DND-41 (cell line): ENCODE measurements around the gene CHRNB4.

Experiments
- ATAC-seq: fragments of 200-7000 bp; cut with Tn5 transposase; 3 replicates; pipeline ENCODE4 v1.9.1; 2021; ENCODE audit warnings: low read depth; ENCODE audit not compliant: insufficient read depth
- DNase-seq: peaks from one replicate; pipeline ENCODE4 v3.0.0-alpha.2; 2020
- H2AFZ ChIP-seq: 2 replicates; pipeline ENCODE4 v1.6.0; 2012; ENCODE audit warnings: low read depth, low read length
- H3K27ac ChIP-seq: 2 replicates; pipeline ENCODE4 v1.5.1; 2012; ENCODE audit warnings: low read length, inconsistent platforms
- H3K27me3 ChIP-seq: fragments of 200-600 bp; sonication (generic); 2 replicates; pipeline ENCODE4 v1.6.0; 2012; ENCODE audit warnings: low read length, mild to moderate bottlenecking, inconsistent platforms; ENCODE audit not compliant: insufficient read depth, poor library complexity
- H3K36me3 ChIP-seq: 2 replicates; pipeline ENCODE4 v1.5.1; 2012; ENCODE audit warnings: low read length, inconsistent platforms; ENCODE audit not compliant: insufficient read depth
- H3K4me1 ChIP-seq: 2 replicates; pipeline ENCODE4 v1.5.1; 2012; ENCODE audit warnings: mild to moderate bottlenecking, low read length; ENCODE audit not compliant: insufficient read depth
- H3K4me2 ChIP-seq: 2 replicates; pipeline ENCODE4 v1.6.0; 2012; ENCODE audit warnings: mild to moderate bottlenecking, moderate library complexity, low read length, inconsistent platforms; ENCODE audit not compliant: insufficient read depth
- H3K4me3 ChIP-seq, 2 experiments: fragments of 200-600 bp in 1 of 2; shearing (Covaris generic) in 1 of 2; 2 replicates each; pipeline ENCODE4 v1.5.1; 2012 to 2016; ENCODE audit warnings: inconsistent platforms in 2 of 2, low read length in 2 of 2, mild to moderate bottlenecking in 2 of 2, low read depth in 1 of 2, moderate library complexity in 1 of 2
- H3K79me2 ChIP-seq: 2 replicates; pipeline ENCODE4 v1.6.0; 2012; ENCODE audit warnings: low read length, inconsistent platforms; ENCODE audit not compliant: insufficient read depth
- H3K9ac ChIP-seq: 2 replicates; pipeline ENCODE4 v1.6.0; 2012; ENCODE audit warnings: low read depth, mild to moderate bottlenecking, inconsistent platforms, low read length, moderate library complexity
- H3K9me3 ChIP-seq: 2 replicates; pipeline ENCODE4 v1.5.1; 2012; ENCODE audit warnings: low read length, moderate library complexity, mild to moderate bottlenecking, inconsistent platforms; ENCODE audit not compliant: insufficient read depth, severe bottlenecking
- H4K20me1 ChIP-seq: 2 replicates; pipeline ENCODE4 v1.6.0; 2012; ENCODE audit warnings: low read length; ENCODE audit not compliant: insufficient read depth
- EZH2 ChIP-seq: IDR thresholded peaks from 3 replicates; pipeline ENCODE4 v1.6.1; 2012; ENCODE audit warnings: borderline replicate concordance, low read depth, mild to moderate bottlenecking, moderate library complexity, low read length, inconsistent platforms; ENCODE audit not compliant: severe bottlenecking
- TF ChIP-seq, protein P1 (sequence below): IDR thresholded peaks from 2 replicates; pipeline ENCODE4 v1.5.1; 2012; ENCODE audit warnings: borderline replicate concordance, low read length, moderate library complexity, mild to moderate bottlenecking; ENCODE audit not compliant: poor library complexity, severe bottlenecking; ENCODE audit errors: extremely low read depth

The CHRNB4 gene

DNA sequence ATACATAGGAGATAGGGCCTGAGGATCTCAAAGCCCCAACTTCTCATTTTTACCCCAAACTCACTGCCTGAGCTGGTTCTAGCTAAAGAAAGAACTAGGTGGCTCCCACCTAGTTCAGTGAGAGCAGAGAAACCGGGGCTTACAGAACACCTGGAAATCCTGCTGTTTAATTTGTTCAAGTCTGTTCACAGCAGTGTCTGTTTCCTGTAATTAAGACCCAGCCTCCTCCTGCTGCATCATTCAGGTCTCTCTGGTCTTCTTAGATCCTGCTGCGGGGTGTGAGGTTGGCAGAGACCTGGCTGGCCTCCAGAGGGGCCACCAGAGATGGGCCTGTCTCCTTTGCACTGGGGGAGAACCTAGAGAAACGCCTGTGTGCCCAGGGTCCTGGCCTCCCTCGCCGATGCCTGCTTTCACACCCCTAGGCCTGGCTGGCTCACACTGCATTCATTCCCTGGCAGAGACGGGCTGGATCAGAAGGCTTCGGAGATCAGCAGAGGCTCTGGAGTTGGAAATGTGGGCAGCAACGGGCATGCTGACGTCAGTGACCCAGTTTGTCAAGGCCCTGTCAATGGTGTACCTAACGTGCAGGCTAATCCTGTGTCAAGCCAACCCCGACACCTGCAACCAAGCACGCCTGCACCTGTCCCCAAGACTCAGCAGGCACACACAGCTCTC lies 15.3 kb downstream of the CHRNB4 start:
- H3K4me2 ChIP-seq: no peak overlapping the region
- H4K20me1 ChIP-seq: no peaks in the 10 kb centered on the region
- H3K79me2 ChIP-seq: no peaks in the 10 kb centered on the region
- TF ChIP-seq, protein P1, sequence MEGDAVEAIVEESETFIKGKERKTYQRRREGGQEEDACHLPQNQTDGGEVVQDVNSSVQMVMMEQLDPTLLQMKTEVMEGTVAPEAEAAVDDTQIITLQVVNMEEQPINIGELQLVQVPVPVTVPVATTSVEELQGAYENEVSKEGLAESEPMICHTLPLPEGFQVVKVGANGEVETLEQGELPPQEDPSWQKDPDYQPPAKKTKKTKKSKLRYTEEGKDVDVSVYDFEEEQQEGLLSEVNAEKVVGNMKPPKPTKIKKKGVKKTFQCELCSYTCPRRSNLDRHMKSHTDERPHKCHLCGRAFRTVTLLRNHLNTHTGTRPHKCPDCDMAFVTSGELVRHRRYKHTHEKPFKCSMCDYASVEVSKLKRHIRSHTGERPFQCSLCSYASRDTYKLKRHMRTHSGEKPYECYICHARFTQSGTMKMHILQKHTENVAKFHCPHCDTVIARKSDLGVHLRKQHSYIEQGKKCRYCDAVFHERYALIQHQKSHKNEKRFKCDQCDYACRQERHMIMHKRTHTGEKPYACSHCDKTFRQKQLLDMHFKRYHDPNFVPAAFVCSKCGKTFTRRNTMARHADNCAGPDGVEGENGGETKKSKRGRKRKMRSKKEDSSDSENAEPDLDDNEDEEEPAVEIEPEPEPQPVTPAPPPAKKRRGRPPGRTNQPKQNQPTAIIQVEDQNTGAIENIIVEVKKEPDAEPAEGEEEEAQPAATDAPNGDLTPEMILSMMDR: no peak
- no peak for TF ChIP-seq EZH2
- H3K9me3 ChIP-seq: no peaks in the 10 kb centered on the region
- peak; percentile 27 for DNase-seq
- no peaks in the 10 kb centered on the region for H3K36me3 ChIP-seq
- no peak overlapping the region for H3K4me3 ChIP-seq
- H3K4me1 ChIP-seq: peaks cover 20% of the 10 kb centered on the region
- no peak overlapping the region for H3K27ac ChIP-seq
- no peak overlapping the region for H3K9ac ChIP-seq
- no peak overlapping the region for H2AFZ ChIP-seq
- H3K27me3 ChIP-seq: peaks cover 13% of the 10 kb centered on the region
- ATAC-seq: peak; percentile 29; the same call in 2 of the 3 replicates

DNA sequence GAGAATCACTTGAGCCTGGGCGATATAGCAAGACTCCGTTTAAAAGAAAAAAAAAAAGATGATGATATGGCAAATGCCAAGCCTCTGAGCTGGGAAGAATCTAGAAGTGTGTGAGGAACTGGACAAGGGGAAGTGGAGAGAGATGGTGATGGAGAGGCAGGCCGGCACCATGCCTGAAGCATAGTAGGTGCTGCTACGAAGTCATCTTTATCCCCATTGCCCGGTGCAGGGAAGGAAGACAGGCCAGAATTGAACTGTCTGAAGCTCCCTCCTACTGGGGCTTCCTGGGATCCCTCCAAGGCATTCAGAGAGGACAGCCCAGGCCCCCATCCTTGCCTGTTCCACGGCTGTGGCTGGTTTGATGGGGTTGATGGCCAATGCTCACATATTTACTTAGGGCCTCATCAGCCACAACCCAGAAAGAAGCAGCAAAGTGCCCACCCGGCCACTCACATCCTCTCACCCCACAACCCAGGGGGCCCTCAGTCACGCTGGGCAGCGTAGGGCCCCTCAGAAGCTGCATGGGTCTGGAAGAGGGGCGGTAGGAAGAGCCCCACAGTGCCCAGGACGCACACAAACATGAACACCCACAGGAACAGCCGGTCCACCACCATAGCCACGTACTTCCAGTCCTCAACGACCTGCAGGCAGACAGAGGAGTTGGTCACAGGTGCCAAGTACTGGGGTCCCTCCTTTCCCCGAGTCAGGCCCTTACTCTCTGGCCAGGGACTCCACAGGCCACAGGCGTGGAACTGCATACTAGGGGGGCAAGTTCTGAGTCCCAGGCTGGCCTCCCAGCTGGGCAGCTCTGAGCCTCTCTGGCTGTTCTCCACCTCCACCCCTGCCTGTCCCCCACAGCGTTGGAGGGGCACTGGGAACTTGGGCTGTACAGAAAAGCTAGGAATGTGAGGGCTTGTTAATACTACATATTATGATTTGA lies 16.1 kb downstream of the CHRNB4 start:
- no peak overlapping the region for H2AFZ ChIP-seq
- DNase-seq: no peak

DNA sequence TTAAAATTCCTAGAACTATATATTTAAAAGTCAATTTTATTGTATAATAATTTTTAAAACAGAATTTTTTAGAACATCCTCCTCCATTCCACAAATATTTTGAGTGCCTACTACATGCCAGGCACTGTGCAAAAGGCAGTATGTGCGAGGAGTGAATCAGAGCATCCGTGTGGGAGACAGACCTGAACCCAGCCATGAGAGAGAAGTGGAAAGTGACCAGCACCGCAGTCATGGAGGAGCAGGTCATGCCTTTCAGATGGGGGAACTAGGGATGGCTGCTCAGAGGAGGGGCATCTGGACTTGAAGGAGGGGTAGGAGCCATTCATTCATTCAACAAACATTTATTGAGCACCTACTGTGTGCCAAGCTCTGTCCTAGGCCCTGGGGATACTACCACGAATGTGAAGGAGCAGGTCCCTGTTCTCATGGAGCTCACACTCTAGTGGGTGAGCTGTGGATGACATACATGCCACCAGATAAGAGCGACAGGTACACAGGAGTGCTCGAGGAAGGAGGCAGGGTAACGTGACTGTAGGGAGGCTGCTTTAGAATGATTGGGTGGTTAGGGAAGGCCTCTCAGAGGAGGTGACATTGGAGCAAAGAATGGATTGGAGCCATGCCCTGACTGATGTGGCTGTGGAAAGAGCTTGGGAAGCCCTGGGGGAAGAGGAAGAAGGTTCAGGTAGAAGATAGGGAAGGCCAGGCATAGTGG lies 17.1 kb downstream of the CHRNB4 start:
- Histone ChIP-seq H3K27ac (no peak overlapping the region), H4K20me1 (no peaks in the 10 kb centered on the region), H2AFZ (no peak overlapping the region), H3K9me3 (no peaks in the 10 kb centered on the region), H3K79me2 (no peaks in the 10 kb centered on the region), H3K4me3 (no peak overlapping the region), H3K4me2 (no peak overlapping the region), H3K9ac (no peak overlapping the region), H3K27me3 (peaks cover 28% of the 10 kb centered on the region), H3K4me1 (peaks cover 29% of the 10 kb centered on the region), H3K36me3 (no peaks in the 10 kb centered on the region)
- ATAC-seq (no peak), DNase-seq (no peak)
- TF ChIP-seq, protein P1: no peak
- no peak for TF ChIP-seq EZH2

More for the DNA sequence above, 16.1 kb downstream of the CHRNB4 start:
- Histone ChIP-seq H3K9me3 (no peaks in the 10 kb centered on the region), H3K9ac (no peak overlapping the region), H3K79me2 (no peaks in the 10 kb centered on the region), H3K27me3 (peaks cover 22% of the 10 kb centered on the region), H3K36me3 (no peaks in the 10 kb centered on the region), H4K20me1 (no peaks in the 10 kb centered on the region), H3K27ac (no peak overlapping the region), H3K4me2 (no peak overlapping the region), H3K4me3 (no peak overlapping the region), H3K4me1 (peaks cover 28% of the 10 kb centered on the region)
- TF ChIP-seq, protein P1: no peak
- TF ChIP-seq EZH2: no peak
- ATAC-seq: no peak
